Prostate gland (tissue), 2 donors: Measurements from ENCODE around the gene MARCHF6. TPM values are rescaled to one million over a fixed set of nuclear protein-coding genes. Genes with fewer than 3 reads are reported as not detected.
"Not testable (repeated sequence)": the region's sequence is repeated elsewhere in the genome, so short reads cannot be mapped to it uniquely, and the experiment has no call there.

Experiments used
- DNase-seq: peaks from one replicate; pipeline ENCODE4 v3.0.0-alpha.2; 2019; ENCODE audit warnings: low spot score
- H3K27ac ChIP-seq, 2 donors: fragments of 200-600 bp; sonication (generic); 2 replicates each; pipeline ENCODE4 v1.5.1; 2017 to 2019
- H3K27me3 ChIP-seq: fragments of 200-600 bp; sonication (generic); replicated peaks from 2 replicates; pipeline ENCODE4 v1.5.1; 2019; ENCODE audit not compliant: insufficient read depth
- H3K36me3 ChIP-seq, 2 donors: fragments of 200-600 bp; sonication (generic); 1 replicate in 1 of 2; 2 replicates in 1 of 2; pipeline versions ENCODE4 v1.5.1 to v1.8.1; 2017 to 2019
- H3K4me1 ChIP-seq: fragments of 200-600 bp; sonication (generic); replicated peaks from 2 replicates; pipeline ENCODE4 v1.5.1; 2019
- H3K4me3 ChIP-seq, 2 donors: fragments of 200-600 bp; sonication (generic); 2 replicates each; pipeline ENCODE4 v1.5.1; 2017 to 2019
- H3K9me3 ChIP-seq: fragments of 200-600 bp; sonication (generic); 2 replicates; pipeline ENCODE4 v1.5.1; 2017
- CTCF ChIP-seq, 4 experiments: fragments of 200-600 bp in 2 of 4; fragments of 450-650 bp in 2 of 4; sonication (generic) in 2 of 4; IDR thresholded peaks; 1 replicate in 3 of 4; 2 replicates in 1 of 4; pipeline ENCODE4 v1.5.1; 2016 to 2019; ENCODE audit warnings: antibody characterized with exemption in 4 of 4, mild to moderate bottlenecking in 2 of 4, moderate library complexity in 2 of 4
- POLR2A ChIP-seq: fragments of 450-650 bp; IDR thresholded peaks from one replicate; pipeline ENCODE4 v1.6.1; 2016; ENCODE audit warnings: antibody characterized with exemption, mild to moderate bottlenecking
- POLR2AphosphoS5 ChIP-seq: sonication (generic); formaldehyde crosslinking; IDR thresholded peaks from one replicate; pipeline ENCODE4 v1.6.1; 2017; ENCODE audit warnings: antibody characterized with exemption
- WGBS: methylation state at CpG from one replicate; pipeline ENCODE4 v1.1.5; 2018; 5-methylcytosine and 5-hydroxymethylcytosine counted together
- intact Hi-C: fragments of 100-400 bp; cut with DNase I; formaldehyde crosslinking; loops from one replicate; pipeline ENCODE4 v1.14.2; 2022
- total RNA-seq, 2 donors: library from RNA; depleted of rRNA; stranded (reverse); fragments of >200 nt; gene quantifications; one replicate each; pipeline ENCODE4 v1.1.0, GENCODE V29; 2016

The MARCHF6 gene
- total RNA-seq, 2 donors from 2014 or later: 65.3 to 86.5 TPM

- no peak for TF ChIP-seq POLR2A
- TF ChIP-seq CTCF (IDR thresholded peaks at IDR 0.05): no peak
- no peak for TF ChIP-seq POLR2AphosphoS5
- WGBS: 95% methylated on average over 4 of the region's 4 CpGs
- no peak overlapping the region for H3K4me3 ChIP-seq
- intact Hi-C loops: no loop called here
- H3K27me3 ChIP-seq: no peaks in the 10 kb centered on the region
- H3K4me1 ChIP-seq: no peaks in the 10 kb centered on the region
- no peaks in the 10 kb centered on the region for H3K9me3 ChIP-seq
- no peaks in the 10 kb centered on the region for H3K36me3 ChIP-seq
- H3K27ac ChIP-seq: no peak overlapping the region
- no peak for DNase-seq
These were observed 28.3 kb downstream of the MARCHF6 start for GRCh38 chr5:10381803-10382202.

GRCh38 chr5:10384483-10384882, 31.0 kb downstream of the MARCHF6 start:
- intact Hi-C loops: no loop called here
- no peak for DNase-seq
- H3K4me3 ChIP-seq: no peak overlapping the region
- no peaks in the 10 kb centered on the region for H3K27me3 ChIP-seq
- TF ChIP-seq POLR2AphosphoS5: no peak
- no peaks in the 10 kb centered on the region for H3K4me1 ChIP-seq
- no peaks in the 10 kb centered on the region for H3K9me3 ChIP-seq
- H3K36me3 ChIP-seq: no peaks in the 10 kb centered on the region
- 64% methylated on average over 3 of the region's 3 CpGs for WGBS
- H3K27ac ChIP-seq: no peak overlapping the region

GRCh38 chr5:10387690-10388089, 34.2 kb downstream of the MARCHF6 start:
- Histone ChIP-seq H3K27me3 (no peaks in the 10 kb centered on the region), H3K9me3 (no peaks in the 10 kb centered on the region), H3K36me3 (no peaks in the 10 kb centered on the region), H3K4me1 (no peaks in the 10 kb centered on the region), H3K27ac (no peak overlapping the region), H3K4me3 (no peak overlapping the region)
- DNase-seq: no peak
- intact Hi-C loops: no loop called here
- TF ChIP-seq POLR2AphosphoS5 (no peak), CTCF (IDR thresholded peaks at IDR 0.05) (no peak), POLR2A (no peak)
- WGBS: 76% methylated on average over 4 of the region's 4 CpGs

- no peak overlapping the region for H3K4me3 ChIP-seq
- no peak for DNase-seq
- TF ChIP-seq CTCF (IDR thresholded peaks at IDR 0.05) (no peak), POLR2AphosphoS5 (no peak), POLR2A (no peak)
- intact Hi-C loops: no loop called here
- no peaks in the 10 kb centered on the region for H3K9me3 ChIP-seq
- no peaks in the 10 kb centered on the region for H3K4me1 ChIP-seq
- WGBS: 91% methylated on average over 1 of the region's 1 CpG
- H3K27me3 ChIP-seq: no peaks in the 10 kb centered on the region
- H3K36me3 ChIP-seq: peaks cover 0 to 7% of the 10 kb centered on the region in 2 donors
- no peak overlapping the region for H3K27ac ChIP-seq
These were observed 37.6 kb downstream of the MARCHF6 start for GRCh38 chr5:10391130-10391529.

GRCh38 chr5:10392567-10393328, 39.3 kb downstream of the MARCHF6 start:
- DNase-seq, H3K4me1 ChIP-seq, intact Hi-C loops, H3K27me3 ChIP-seq, H3K36me3 ChIP-seq, H3K27ac ChIP-seq, H3K4me3 ChIP-seq, H3K9me3 ChIP-seq: not testable (repeated sequence)
- WGBS: 97% methylated on average over 6 of the region's 6 CpGs

GRCh38 chr5:10393491-10393890, 40.0 kb downstream of the MARCHF6 start:
- Histone ChIP-seq H3K27ac (no peak overlapping the region), H3K4me3 (no peak overlapping the region), H3K27me3 (no peaks in the 10 kb centered on the region), H3K36me3 (peaks cover 0 to 8% of the 10 kb centered on the region in 2 donors), H3K4me1 (no peaks in the 10 kb centered on the region), H3K9me3 (no peaks in the 10 kb centered on the region)
- no peak for DNase-seq
- intact Hi-C loops: no loop called here
- WGBS: 78% methylated on average over 2 of the region's 2 CpGs
- no peak for TF ChIP-seq CTCF (IDR thresholded peaks at IDR 0.05)
- TF ChIP-seq POLR2AphosphoS5: no peak
